SK-N-SH (cell line): ENCODE measurements around the gene CCT4. TPM values are rescaled to one million over a fixed set of nuclear protein-coding genes. Genes with fewer than 3 reads are reported as not detected.

Experiments used
- CTCF ChIA-PET: fragments of 300-600, 350-600 bp; formaldehyde crosslinking; extraction: SDS; loops from one replicate; lab custom pipeline; 2021; lab: Yijun Ruan, JAX
- POLR2A ChIA-PET: fragments of 350-600 bp; sonication (Branson Sonifier 250); formaldehyde crosslinking; extraction: SDS; loops from one replicate; lab custom pipeline; 2020; ENCODE audit warnings: antibody characterized with exemption, inconsistent platforms; lab: Yijun Ruan, JAX
- DNase-seq: peaks from one replicate; pipeline ENCODE4 v3.0.0; 2012
- H2AFZ ChIP-seq: fragments of 200-600 bp; sonication (generic); 2 replicates; pipeline ENCODE4 v1.8.1; 2016; ENCODE audit warnings: antibody characterized with exemption, mild to moderate bottlenecking, low read depth
- H3F3A ChIP-seq: fragments of 200-600 bp; sonication (generic); replicated peaks from 2 replicates; pipeline ENCODE3; 2016; ENCODE audit warnings: antibody characterized with exemption, mild to moderate bottlenecking; ENCODE audit not compliant: insufficient read depth
- H3K27ac ChIP-seq, 2 experiments: fragments of 200-500 bp in 1 of 2; fragments of 200-600 bp in 1 of 2; sonication (Bioruptor generic) in 1 of 2; sonication (generic), shearing (Covaris generic) in 1 of 2; 2 replicates each; pipeline versions ENCODE4 v1.5.1 to v1.6.1; 2014 to 2016; ENCODE audit warnings: low read depth in 2 of 2, inconsistent platforms in 1 of 2, low read length in 1 of 2, mild to moderate bottlenecking in 1 of 2, mixed read lengths in 1 of 2
- H3K27me3 ChIP-seq: fragments of 200-600 bp; sonication (generic), shearing (Covaris generic); 2 replicates; pipeline ENCODE4 v1.6.1; 2016; ENCODE audit warnings: mixed run types; ENCODE audit not compliant: insufficient read depth
- H3K36me3 ChIP-seq, 2 experiments: fragments of 200-500 bp in 1 of 2; fragments of 200-600 bp in 1 of 2; sonication (Bioruptor generic) in 1 of 2; sonication (generic) in 1 of 2; replicated peaks in 1 of 2; 2 replicates each; pipeline versions ENCODE3 to v1.5.1; 2014 to 2016; ENCODE audit warnings: low read length in 1 of 2, mild to moderate bottlenecking in 1 of 2; ENCODE audit not compliant: insufficient read depth in 2 of 2, control insufficient read depth in 1 of 2
- H3K4me1 ChIP-seq, 2 experiments: fragments of 200-500 bp in 1 of 2; fragments of 200-600 bp in 1 of 2; sonication (Bioruptor generic) in 1 of 2; sonication (generic), shearing (Covaris generic) in 1 of 2; 2 replicates each; pipeline versions ENCODE4 v1.5.1 to v1.6.1; 2014 to 2016; ENCODE audit warnings: low read depth in 1 of 2, low read length in 1 of 2, mixed run types in 1 of 2; ENCODE audit not compliant: insufficient read depth in 2 of 2, control insufficient read depth in 1 of 2
- H3K4me2 ChIP-seq: fragments of 200-600 bp; sonication (generic), shearing (Covaris generic); 2 replicates; pipeline ENCODE4 v1.6.1; 2017; ENCODE audit warnings: mixed run types
- H3K4me3 ChIP-seq, 2 experiments: fragments of 200-500 bp in 1 of 2; fragments of 200-600 bp in 1 of 2; sonication (Bioruptor generic) in 1 of 2; sonication (generic), shearing (Covaris generic) in 1 of 2; 2 replicates each; pipeline versions ENCODE4 v1.5.1 to v1.8.1; 2014 to 2016; ENCODE audit warnings: low read depth in 2 of 2, inconsistent platforms in 1 of 2, low read length in 1 of 2, mild to moderate bottlenecking in 1 of 2, mixed read lengths in 1 of 2, moderate library complexity in 1 of 2
- H3K79me2 ChIP-seq: fragments of 200-600 bp; sonication (generic); 2 replicates; pipeline ENCODE4 v1.8.1; 2017; ENCODE audit warnings: mild to moderate bottlenecking; ENCODE audit not compliant: insufficient read depth
- H3K9ac ChIP-seq: fragments of 200-600 bp; sonication (generic); 2 replicates; pipeline ENCODE4 v1.6.1; 2017; ENCODE audit warnings: mixed run types
- H3K9me2 ChIP-seq: fragments of 200-600 bp; sonication (generic); 2 replicates; pipeline ENCODE4 v1.6.1; 2017; ENCODE audit warnings: mixed run types
- H3K9me3 ChIP-seq: fragments of 200-600 bp; sonication (generic); 2 replicates; pipeline ENCODE4 v1.6.1; 2017; ENCODE audit warnings: mixed run types, mild to moderate bottlenecking, moderate library complexity
- H4K20me1 ChIP-seq: fragments of 200-600 bp; sonication (generic); 2 replicates; pipeline ENCODE4 v1.6.1; 2017; ENCODE audit warnings: mild to moderate bottlenecking, mixed run types; ENCODE audit not compliant: insufficient read depth
- CHD2 ChIP-seq: fragments of 150-350 bp; IDR thresholded peaks from 2 replicates; pipeline ENCODE4 v1.6.1; 2018; ENCODE audit warnings: low read length; ENCODE audit not compliant: partially characterized antibody
- CTCF ChIP-seq: fragments of 200-600 bp; sonication (generic); IDR thresholded peaks from 2 replicates; pipeline ENCODE4 v1.6.1; 2017; ENCODE audit warnings: antibody characterized with exemption, mild to moderate bottlenecking, moderate library complexity
- ELF1 ChIP-seq: IDR thresholded peaks from 2 replicates; pipeline ENCODE4 v1.4.0; 2012
- EP300 ChIP-seq, 2 experiments: IDR thresholded peaks; 2 replicates each; pipeline versions ENCODE4 v1.4.0 to v1.6.1; 2012; ENCODE audit warnings: borderline replicate concordance in 1 of 2, low read depth in 1 of 2, low read length in 1 of 2
- FOSL2 ChIP-seq: IDR thresholded peaks from 2 replicates; pipeline ENCODE4 v1.4.0; 2012; ENCODE audit warnings: low read depth, mild to moderate bottlenecking, moderate library complexity, borderline replicate concordance
- FOXM1 ChIP-seq: IDR thresholded peaks from 2 replicates; pipeline ENCODE4 v1.4.0; 2012; ENCODE audit warnings: low read depth, mild to moderate bottlenecking
- GABPA ChIP-seq: IDR thresholded peaks from 2 replicates; pipeline ENCODE4 v1.4.0; 2012; ENCODE audit warnings: low read depth, mild to moderate bottlenecking
- GATA2 ChIP-seq: sonication (generic); formaldehyde crosslinking; IDR thresholded peaks from 2 replicates; pipeline ENCODE4 v1.5.0; 2020; ENCODE audit warnings: mild to moderate bottlenecking, missing genetic modification reagents
- IRF3 ChIP-seq: fragments of 150-350 bp; IDR thresholded peaks from 2 replicates; pipeline ENCODE4 v1.6.1; 2016; ENCODE audit warnings: mild to moderate bottlenecking, low read depth, low read length
- JUND ChIP-seq: IDR thresholded peaks from 2 replicates; pipeline ENCODE4 v1.4.0; 2012
- MAX ChIP-seq: IDR thresholded peaks from 2 replicates; pipeline ENCODE4 v1.4.0; 2012; ENCODE audit warnings: low read depth
- MEF2A ChIP-seq: IDR thresholded peaks from 2 replicates; pipeline ENCODE4 v1.4.0; 2012; ENCODE audit warnings: low read depth, borderline replicate concordance
- MXI1 ChIP-seq: IDR thresholded peaks from 2 replicates; pipeline ENCODE4 v1.6.1; 2012; ENCODE audit warnings: mild to moderate bottlenecking, low read depth, low read length, improper control_type of control experiment
- NFIC ChIP-seq: IDR thresholded peaks from 2 replicates; pipeline ENCODE4 v1.4.0; 2012; ENCODE audit warnings: borderline replicate concordance
- PBX3 ChIP-seq: IDR thresholded peaks from 2 replicates; pipeline ENCODE4; 2012
- POLR2AphosphoS5 ChIP-seq: IDR thresholded peaks from 2 replicates; pipeline ENCODE4 v1.6.1; 2012; ENCODE audit warnings: low read depth, low read length
- RAD21 ChIP-seq: IDR thresholded peaks from 2 replicates; pipeline ENCODE4 v1.6.1; 2012; ENCODE audit warnings: mild to moderate bottlenecking, low read length
- RCOR1 ChIP-seq: fragments of 150-350 bp; IDR thresholded peaks from 2 replicates; pipeline ENCODE4 v1.6.1; 2017; ENCODE audit warnings: antibody characterized with exemption, low read length
- RXRA ChIP-seq: IDR thresholded peaks from 2 replicates; pipeline ENCODE4 v1.4.0; 2012; ENCODE audit warnings: low read depth, mild to moderate bottlenecking, borderline replicate concordance
- SIN3A ChIP-seq: IDR thresholded peaks from 2 replicates; pipeline ENCODE4 v1.6.1; 2012; ENCODE audit warnings: low read depth, mild to moderate bottlenecking, low read length, moderate library complexity, borderline replicate concordance
- SMC3 ChIP-seq: IDR thresholded peaks from 2 replicates; pipeline ENCODE4 v1.6.1; 2012; ENCODE audit warnings: low read depth, low read length, improper control_type of control experiment
- YY1 ChIP-seq: IDR thresholded peaks from 2 replicates; pipeline ENCODE4 v1.4.0; 2012; ENCODE audit warnings: low read depth, mild to moderate bottlenecking
- WGBS: methylation state at CpG from one replicate; pipeline ENCODE4 v1.1.6; 2017; ENCODE audit warnings: low lambda C conversion rate; 5-methylcytosine and 5-hydroxymethylcytosine counted together
- polyA plus RNA-seq, 3 experiments: library from polyadenylated mRNA; depleted of rRNA; stranded (reverse); fragments of >200 nt; gene quantifications; 2 replicates each; pipeline ENCODE4 v1.2.3, GENCODE V29; 2012
- TF ChIP-seq, protein P1 (sequence below): fragments of 150-350 bp; IDR thresholded peaks from 2 replicates; pipeline ENCODE4 v1.6.1; 2017; ENCODE audit warnings: antibody characterized with exemption, low read length, low read depth, borderline replicate concordance
- TF ChIP-seq, protein P2 (sequence below): IDR thresholded peaks from 2 replicates; pipeline ENCODE4 v1.6.1; 2012; ENCODE audit warnings: mild to moderate bottlenecking, low read depth, low read length, moderate library complexity

The CCT4 gene
- polyA plus RNA-seq (2012; rRNA removed): 75.0 and 75.1 TPM in 2 replicates
- polyA plus RNA-seq (2012; cell fraction: cytosol; rRNA removed): 105 and 118 TPM in 2 replicates
- polyA plus RNA-seq (2012; cell fraction: nucleus; rRNA removed): 35.3 and 62.2 TPM in 2 replicates

- Histone ChIP-seq H3K9me2 (no peaks in the 10 kb centered on the region), H3K4me1 (peaks cover 4 to 5% of the 10 kb centered on the region in 2 experiments; a peak in 1 of 4 replicates), H3K36me3 (peaks cover 13 to 31% of the 10 kb centered on the region in 2 experiments), H3K27me3 (no peaks in the 10 kb centered on the region), H3K4me2 (peak within 1 kb of the TSS; percentile 82), H3K4me3 (peak within 1 kb of the TSS; percentile 72 to 98), H3K9ac (peak within 1 kb of the TSS; percentile 97), H2AFZ (peak within 1 kb of the TSS; percentile 87), H3K9me3 (no peaks in the 10 kb centered on the region), H3F3A (peaks cover 6% of the 10 kb centered on the region), H4K20me1 (peaks cover 39% of the 10 kb centered on the region), H3K27ac (peak within 1 kb of the TSS; percentile 88 to 90), H3K79me2 (peaks cover 50% of the 10 kb centered on the region)
- peak; percentile 89 for DNase-seq
- CTCF ChIA-PET: interaction anchor here (0.7 to 1.6 kb wide), 2 partner anchors 10 to 375 kb away, joined by 4 read pairs; no protein-coding TSS in a partner anchor
- under 1% methylated on average over 54 of the region's 74 CpGs for WGBS
- POLR2A ChIA-PET: no interaction called here
- TF ChIP-seq MEF2A (no peak), POLR2AphosphoS5 (peak; percentile 97), YY1 (peak; percentile 59; the same call in 1 of the 2 replicates), FOXM1 (no peak), CTCF (no peak), MAX (peak; percentile 94), JUND (no peak), GABPA (peak; percentile 57), PBX3 (no peak), GATA2 (CRISPR knock-in tag) (no peak), RXRA (no peak), RAD21 (no peak), SMC3 (0 out of 2 replicates have a peak, but pooled peaks have one; percentile 7), IRF3 (no peak; the same call in 1 of the 2 replicates), RCOR1 (no peak), NFIC (no peak), ELF1 (peak; percentile 73), SIN3A (0 out of 2 replicates have a peak, but pooled peaks have one; percentile 40), MXI1 (peak; percentile 72), FOSL2 (no peak), EP300 (IDR thresholded peaks at IDR 0.05; ENCODE audit: borderline replicate concordance in 1 of 2, low read depth in 1 of 2, low read length in 1 of 2) (peak; percentile 10 to 75; a peak in 3 of 4 replicates), CHD2 (peak; percentile 80)
- TF ChIP-seq, protein P1, sequence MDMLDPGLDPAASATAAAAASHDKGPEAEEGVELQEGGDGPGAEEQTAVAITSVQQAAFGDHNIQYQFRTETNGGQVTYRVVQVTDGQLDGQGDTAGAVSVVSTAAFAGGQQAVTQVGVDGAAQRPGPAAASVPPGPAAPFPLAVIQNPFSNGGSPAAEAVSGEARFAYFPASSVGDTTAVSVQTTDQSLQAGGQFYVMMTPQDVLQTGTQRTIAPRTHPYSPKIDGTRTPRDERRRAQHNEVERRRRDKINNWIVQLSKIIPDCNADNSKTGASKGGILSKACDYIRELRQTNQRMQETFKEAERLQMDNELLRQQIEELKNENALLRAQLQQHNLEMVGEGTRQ: no peak
- TF ChIP-seq, protein P2, sequence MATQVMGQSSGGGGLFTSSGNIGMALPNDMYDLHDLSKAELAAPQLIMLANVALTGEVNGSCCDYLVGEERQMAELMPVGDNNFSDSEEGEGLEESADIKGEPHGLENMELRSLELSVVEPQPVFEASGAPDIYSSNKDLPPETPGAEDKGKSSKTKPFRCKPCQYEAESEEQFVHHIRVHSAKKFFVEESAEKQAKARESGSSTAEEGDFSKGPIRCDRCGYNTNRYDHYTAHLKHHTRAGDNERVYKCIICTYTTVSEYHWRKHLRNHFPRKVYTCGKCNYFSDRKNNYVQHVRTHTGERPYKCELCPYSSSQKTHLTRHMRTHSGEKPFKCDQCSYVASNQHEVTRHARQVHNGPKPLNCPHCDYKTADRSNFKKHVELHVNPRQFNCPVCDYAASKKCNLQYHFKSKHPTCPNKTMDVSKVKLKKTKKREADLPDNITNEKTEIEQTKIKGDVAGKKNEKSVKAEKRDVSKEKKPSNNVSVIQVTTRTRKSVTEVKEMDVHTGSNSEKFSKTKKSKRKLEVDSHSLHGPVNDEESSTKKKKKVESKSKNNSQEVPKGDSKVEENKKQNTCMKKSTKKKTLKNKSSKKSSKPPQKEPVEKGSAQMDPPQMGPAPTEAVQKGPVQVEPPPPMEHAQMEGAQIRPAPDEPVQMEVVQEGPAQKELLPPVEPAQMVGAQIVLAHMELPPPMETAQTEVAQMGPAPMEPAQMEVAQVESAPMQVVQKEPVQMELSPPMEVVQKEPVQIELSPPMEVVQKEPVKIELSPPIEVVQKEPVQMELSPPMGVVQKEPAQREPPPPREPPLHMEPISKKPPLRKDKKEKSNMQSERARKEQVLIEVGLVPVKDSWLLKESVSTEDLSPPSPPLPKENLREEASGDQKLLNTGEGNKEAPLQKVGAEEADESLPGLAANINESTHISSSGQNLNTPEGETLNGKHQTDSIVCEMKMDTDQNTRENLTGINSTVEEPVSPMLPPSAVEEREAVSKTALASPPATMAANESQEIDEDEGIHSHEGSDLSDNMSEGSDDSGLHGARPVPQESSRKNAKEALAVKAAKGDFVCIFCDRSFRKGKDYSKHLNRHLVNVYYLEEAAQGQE: peak; percentile 45; the same call in 1 of the 2 replicates
These were observed at the start of gene CCT4 for GRCh38 chr2:61888267-61889055. CCT4 (minus strand) TSS chr2:61888656; CDS start chr2:61888507, 149 bp downstream.
